ENCODE measurements around the gene PRKD3. TPM values are rescaled to one million over a fixed set of nuclear protein-coding genes. Genes with fewer than 3 reads are reported as not detected.
A peak's percentile ranks its signal among the peaks of the same experiment; 100 is the strongest.

Gene PRKD3
- total and polyA plus RNA-seq, 2 of the 13 experiments (the other 11 are each of a cell fraction or from before 2014, with no cell fraction given): 11.6 to 38.4 TPM

DNA sequence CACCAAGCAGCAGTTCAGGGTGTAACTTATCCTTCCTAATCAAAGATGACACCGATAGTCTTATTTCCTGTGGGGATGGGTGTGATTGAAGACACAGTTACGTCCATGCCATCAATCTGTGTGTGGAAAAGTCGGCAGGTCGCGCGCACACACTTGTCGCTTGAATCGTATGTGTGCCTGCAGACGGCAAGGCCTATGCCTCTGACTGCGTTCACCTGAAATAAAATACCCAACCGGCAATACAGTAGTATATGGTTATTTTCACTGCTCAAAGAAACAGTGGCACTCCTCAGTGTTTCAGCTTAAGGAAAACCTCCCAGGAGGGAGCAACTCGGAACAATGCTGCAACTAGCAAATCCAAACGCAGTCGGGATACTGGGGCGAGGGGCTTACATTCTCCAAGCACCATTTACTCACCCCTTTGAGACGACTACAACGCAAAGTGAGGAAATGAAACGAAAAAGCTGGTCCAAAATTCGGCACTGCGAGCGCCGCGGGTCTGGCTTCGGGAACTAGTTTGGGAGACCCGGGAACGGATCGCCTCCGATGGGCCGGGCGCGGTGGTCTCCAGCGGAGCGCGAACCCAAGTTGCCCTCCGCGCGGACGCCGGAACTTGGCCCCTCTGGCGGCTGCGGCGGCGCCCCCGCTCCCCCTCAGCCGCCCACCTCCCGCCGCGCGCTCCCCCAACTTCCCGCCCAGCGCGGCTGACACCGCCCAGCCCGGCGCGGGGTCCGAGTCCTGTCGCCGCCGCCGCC is 675 bp downstream of the PRKD3 start (continued):
- TF ChIP-seq, protein P1, sequence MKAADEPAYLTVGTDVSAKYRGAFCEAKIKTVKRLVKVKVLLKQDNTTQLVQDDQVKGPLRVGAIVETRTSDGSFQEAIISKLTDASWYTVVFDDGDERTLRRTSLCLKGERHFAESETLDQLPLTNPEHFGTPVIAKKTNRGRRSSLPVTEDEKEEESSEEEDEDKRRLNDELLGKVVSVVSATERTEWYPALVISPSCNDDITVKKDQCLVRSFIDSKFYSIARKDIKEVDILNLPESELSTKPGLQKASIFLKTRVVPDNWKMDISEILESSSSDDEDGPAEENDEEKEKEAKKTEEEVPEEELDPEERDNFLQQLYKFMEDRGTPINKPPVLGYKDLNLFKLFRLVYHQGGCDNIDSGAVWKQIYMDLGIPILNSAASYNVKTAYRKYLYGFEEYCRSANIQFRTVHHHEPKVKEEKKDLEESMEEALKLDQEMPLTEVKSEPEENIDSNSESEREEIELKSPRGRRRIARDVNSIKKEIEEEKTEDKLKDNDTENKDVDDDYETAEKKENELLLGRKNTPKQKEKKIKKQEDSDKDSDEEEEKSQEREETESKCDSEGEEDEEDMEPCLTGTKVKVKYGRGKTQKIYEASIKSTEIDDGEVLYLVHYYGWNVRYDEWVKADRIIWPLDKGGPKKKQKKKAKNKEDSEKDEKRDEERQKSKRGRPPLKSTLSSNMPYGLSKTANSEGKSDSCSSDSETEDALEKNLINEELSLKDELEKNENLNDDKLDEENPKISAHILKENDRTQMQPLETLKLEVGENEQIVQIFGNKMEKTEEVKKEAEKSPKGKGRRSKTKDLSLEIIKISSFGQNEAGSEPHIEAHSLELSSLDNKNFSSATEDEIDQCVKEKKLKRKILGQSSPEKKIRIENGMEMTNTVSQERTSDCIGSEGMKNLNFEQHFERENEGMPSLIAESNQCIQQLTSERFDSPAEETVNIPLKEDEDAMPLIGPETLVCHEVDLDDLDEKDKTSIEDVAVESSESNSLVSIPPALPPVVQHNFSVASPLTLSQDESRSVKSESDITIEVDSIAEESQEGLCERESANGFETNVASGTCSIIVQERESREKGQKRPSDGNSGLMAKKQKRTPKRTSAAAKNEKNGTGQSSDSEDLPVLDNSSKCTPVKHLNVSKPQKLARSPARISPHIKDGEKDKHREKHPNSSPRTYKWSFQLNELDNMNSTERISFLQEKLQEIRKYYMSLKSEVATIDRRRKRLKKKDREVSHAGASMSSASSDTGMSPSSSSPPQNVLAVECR (CRISPR knock-in tag; IDR thresholded peaks at IDR 0.05; ENCODE audit: borderline replicate concordance): peak; percentile 29; the same call in 1 of the 2 replicates
- TF ChIP-seq ZNF572 (CRISPR knock-in tag; IDR thresholded peaks at IDR 0.05) (no peak), ASH2L (IDR thresholded peaks at IDR 0.05; ENCODE audit: insufficient read length, low read depth, low read length) (peak; percentile 87), RFXAP (CRISPR knock-in tag; IDR thresholded peaks at IDR 0.05; ENCODE audit: borderline replicate concordance) (no peak), FOXK1 (CRISPR knock-in tag; IDR thresholded peaks at IDR 0.05; ENCODE audit: borderline replicate concordance, low read depth) (no peak), ZFP62 (CRISPR knock-in tag; IDR thresholded peaks at IDR 0.05) (no peak), ZNF337 (CRISPR knock-in tag; IDR thresholded peaks at IDR 0.05; ENCODE audit: borderline replicate concordance, low read depth) (no peak), ARNTL (CRISPR knock-in tag; IDR thresholded peaks at IDR 0.05) (no peak), ZNF549 (CRISPR knock-in tag; IDR thresholded peaks at IDR 0.05) (no peak), ZSCAN9 (CRISPR knock-in tag; IDR thresholded peaks at IDR 0.05; ENCODE audit: borderline replicate concordance) (no peak), ZFP82 (CRISPR knock-in tag; IDR thresholded peaks at IDR 0.05; ENCODE audit: borderline replicate concordance) (no peak), ZKSCAN1 (IDR thresholded peaks at IDR 0.05; ENCODE audit: low read length) (no peak), ZNF883 (CRISPR knock-in tag; IDR thresholded peaks at IDR 0.05; ENCODE audit: not compliant biosample characterization) (peak; percentile 61), NPAS2 (CRISPR knock-in tag; IDR thresholded peaks at IDR 0.05; ENCODE audit: borderline replicate concordance) (no peak)
- TF ChIP-seq, protein P2, sequence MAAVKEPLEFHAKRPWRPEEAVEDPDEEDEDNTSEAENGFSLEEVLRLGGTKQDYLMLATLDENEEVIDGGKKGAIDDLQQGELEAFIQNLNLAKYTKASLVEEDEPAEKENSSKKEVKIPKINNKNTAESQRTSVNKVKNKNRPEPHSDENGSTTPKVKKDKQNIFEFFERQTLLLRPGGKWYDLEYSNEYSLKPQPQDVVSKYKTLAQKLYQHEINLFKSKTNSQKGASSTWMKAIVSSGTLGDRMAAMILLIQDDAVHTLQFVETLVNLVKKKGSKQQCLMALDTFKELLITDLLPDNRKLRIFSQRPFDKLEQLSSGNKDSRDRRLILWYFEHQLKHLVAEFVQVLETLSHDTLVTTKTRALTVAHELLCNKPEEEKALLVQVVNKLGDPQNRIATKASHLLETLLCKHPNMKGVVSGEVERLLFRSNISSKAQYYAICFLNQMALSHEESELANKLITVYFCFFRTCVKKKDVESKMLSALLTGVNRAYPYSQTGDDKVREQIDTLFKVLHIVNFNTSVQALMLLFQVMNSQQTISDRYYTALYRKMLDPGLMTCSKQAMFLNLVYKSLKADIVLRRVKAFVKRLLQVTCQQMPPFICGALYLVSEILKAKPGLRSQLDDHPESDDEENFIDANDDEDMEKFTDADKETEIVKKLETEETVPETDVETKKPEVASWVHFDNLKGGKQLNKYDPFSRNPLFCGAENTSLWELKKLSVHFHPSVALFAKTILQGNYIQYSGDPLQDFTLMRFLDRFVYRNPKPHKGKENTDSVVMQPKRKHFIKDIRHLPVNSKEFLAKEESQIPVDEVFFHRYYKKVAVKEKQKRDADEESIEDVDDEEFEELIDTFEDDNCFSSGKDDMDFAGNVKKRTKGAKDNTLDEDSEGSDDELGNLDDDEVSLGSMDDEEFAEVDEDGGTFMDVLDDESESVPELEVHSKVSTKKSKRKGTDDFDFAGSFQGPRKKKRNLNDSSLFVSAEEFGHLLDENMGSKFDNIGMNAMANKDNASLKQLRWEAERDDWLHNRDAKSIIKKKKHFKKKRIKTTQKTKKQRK (IDR thresholded peaks at IDR 0.05; ENCODE audit: low read length): no peak
- TF ChIP-seq, protein P3, sequence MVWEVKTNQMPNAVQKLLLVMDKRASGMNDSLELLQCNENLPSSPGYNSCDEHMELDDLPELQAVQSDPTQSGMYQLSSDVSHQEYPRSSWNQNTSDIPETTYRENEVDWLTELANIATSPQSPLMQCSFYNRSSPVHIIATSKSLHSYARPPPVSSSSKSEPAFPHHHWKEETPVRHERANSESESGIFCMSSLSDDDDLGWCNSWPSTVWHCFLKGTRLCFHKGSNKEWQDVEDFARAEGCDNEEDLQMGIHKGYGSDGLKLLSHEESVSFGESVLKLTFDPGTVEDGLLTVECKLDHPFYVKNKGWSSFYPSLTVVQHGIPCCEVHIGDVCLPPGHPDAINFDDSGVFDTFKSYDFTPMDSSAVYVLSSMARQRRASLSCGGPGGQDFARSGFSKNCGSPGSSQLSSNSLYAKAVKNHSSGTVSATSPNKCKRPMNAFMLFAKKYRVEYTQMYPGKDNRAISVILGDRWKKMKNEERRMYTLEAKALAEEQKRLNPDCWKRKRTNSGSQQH (CRISPR knock-in tag; IDR thresholded peaks at IDR 0.05; ENCODE audit: low read depth): 0 out of 2 replicates have a peak, but pooled peaks have one; percentile 33
- TF ChIP-seq, protein P4, sequence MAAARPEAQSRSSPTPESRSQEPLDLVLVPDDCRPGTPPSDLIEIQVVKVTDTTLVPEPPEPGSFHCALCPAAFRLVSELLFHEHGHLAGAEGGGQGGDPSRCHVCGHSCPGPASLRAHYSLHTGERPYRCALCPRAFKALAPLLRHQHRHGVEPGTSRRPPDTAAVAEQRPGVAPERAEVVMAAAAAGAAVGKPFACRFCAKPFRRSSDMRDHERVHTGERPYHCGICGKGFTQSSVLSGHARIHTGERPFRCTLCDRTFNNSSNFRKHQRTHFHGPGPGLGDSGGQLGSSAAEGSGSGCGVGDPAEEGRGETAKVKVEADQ (CRISPR knock-in tag; IDR thresholded peaks at IDR 0.05; ENCODE audit: borderline replicate concordance): no peak; the same call in 1 of the 2 replicates
- TF ChIP-seq, protein P5, sequence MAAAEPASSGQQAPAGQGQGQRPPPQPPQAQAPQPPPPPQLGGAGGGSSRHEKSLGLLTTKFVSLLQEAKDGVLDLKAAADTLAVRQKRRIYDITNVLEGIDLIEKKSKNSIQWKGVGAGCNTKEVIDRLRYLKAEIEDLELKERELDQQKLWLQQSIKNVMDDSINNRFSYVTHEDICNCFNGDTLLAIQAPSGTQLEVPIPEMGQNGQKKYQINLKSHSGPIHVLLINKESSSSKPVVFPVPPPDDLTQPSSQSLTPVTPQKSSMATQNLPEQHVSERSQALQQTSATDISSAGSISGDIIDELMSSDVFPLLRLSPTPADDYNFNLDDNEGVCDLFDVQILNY (CRISPR knock-in tag; conservative IDR thresholded peaks at IDR 0.05): 0 out of 2 replicates have a peak, but pooled peaks have one; percentile 1
